ENCODE data around the gene POLE.
"Not testable (repeated sequence)": the region's sequence is repeated elsewhere in the genome, so short reads cannot be mapped to it uniquely, and the experiment has no call there.

The POLE gene

GRCh38 chr12:132615579-132616038 lies 71.5 kb downstream of the POLE start:
- DNase-seq (ENCODE audit: low read depth, low spot score): no peak

- DNase-seq (ENCODE audit: low read depth, low spot score): peak; percentile 62
Observed at GRCh38 chr12:132614861-132615578, 72.1 kb downstream of the POLE start.

- no peak for DNase-seq (ENCODE audit: low read depth, low spot score)
Observed at GRCh38 chr12:132614029-132614428, 73.1 kb downstream of the POLE start.

- no peak for DNase-seq (ENCODE audit: low read depth, low spot score)
Observed at GRCh38 chr12:132611620-132612019, 75.5 kb downstream of the POLE start.

GRCh38 chr12:132610866-132611602 lies 76.1 kb downstream of the POLE start:
- no peak for DNase-seq (ENCODE audit: low read depth, low spot score)

- DNase-seq (ENCODE audit: low read depth, low spot score): no peak
Observed at GRCh38 chr12:132610051-132610759, 76.9 kb downstream of the POLE start, which contains the start of gene LRCOL1. TSS of gene LRCOL1 (minus strand) at chr12:132610582. CDS start at chr12:132606251, 4,331 bp downstream.

GRCh38 chr12:132608231-132609171 lies 78.6 kb downstream of the POLE start:
- DNase-seq (ENCODE audit: low read depth, low spot score): no peak

GRCh38 chr12:132606927-132607326 lies 80.2 kb downstream of the POLE start:
- DNase-seq (ENCODE audit: low read depth, low spot score): no peak

- no peak for DNase-seq (ENCODE audit: low read depth, low spot score)
Observed at GRCh38 chr12:132606466-132606865, 80.7 kb downstream of the POLE start.

- no peak for DNase-seq (ENCODE audit: low read depth, low spot score)
Observed at GRCh38 chr12:132605892-132606291, 81.2 kb downstream of the POLE start.

- DNase-seq (ENCODE audit: low read depth, low spot score): no peak
Observed at GRCh38 chr12:132604668-132605441, 82.3 kb downstream of the POLE start.

GRCh38 chr12:132604151-132604618 lies 83.0 kb downstream of the POLE start:
- no peak for DNase-seq (ENCODE audit: low read depth, low spot score)

GRCh38 chr12:132603240-132604150 lies 83.6 kb downstream of the POLE start:
- DNase-seq (ENCODE audit: low read depth, low spot score): no peak

GRCh38 chr12:132602572-132603239 lies 84.4 kb downstream of the POLE start:
- no peak for DNase-seq (ENCODE audit: low read depth, low spot score)

GRCh38 chr12:132601171-132601883 lies 85.8 kb downstream of the POLE start:
- DNase-seq (ENCODE audit: low read depth, low spot score): no peak

- no peak for DNase-seq (ENCODE audit: low read depth, low spot score)
Observed at GRCh38 chr12:132600048-132601032, 86.8 kb downstream of the POLE start.

- not testable (repeated sequence) for DNase-seq (ENCODE audit: low read depth, low spot score)
Observed at GRCh38 chr12:132599502-132599901, 87.6 kb downstream of the POLE start.

Data from activated naive CD8-positive, alpha-beta T cell treated with anti-CD3 and anti-CD28 coated beads, Interleukin-2, amount 50 U/mL, for 16 hours (primary cell).